22Rv1 (cell line): ENCODE data around the gene SPEF1.

ENCODE experiments used
- ZFX ChIP-seq: fragments of 450-650 bp; IDR thresholded peaks from 2 replicates; pipeline ENCODE4 v1.6.1; 2017; ENCODE audit warnings: antibody characterized with exemption, borderline replicate concordance
- TF ChIP-seq, protein P1 (sequence below): fragments of 450-650 bp; IDR thresholded peaks from 2 replicates; pipeline ENCODE4 v1.5.1; 2017; ENCODE audit warnings: mild to moderate bottlenecking

DNA sequence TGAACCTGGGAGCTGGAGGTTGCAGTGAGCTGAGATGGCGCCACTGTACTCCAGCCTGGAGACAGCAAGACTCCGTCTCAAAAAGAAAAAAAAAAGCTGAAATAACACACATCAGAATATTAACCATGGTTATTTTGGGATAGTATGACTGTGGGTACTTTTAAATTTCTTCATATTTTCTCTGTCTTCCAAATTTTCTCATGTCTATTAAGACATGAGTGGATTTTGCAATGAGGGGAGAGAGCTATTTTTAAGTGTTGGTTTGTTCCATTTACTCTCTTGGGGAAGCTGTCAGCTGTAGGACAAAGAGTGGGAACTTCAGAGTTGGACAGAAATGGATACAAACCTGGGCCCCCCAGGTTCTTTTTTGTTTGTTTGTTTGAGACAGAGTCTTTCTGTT lies 24.0 kb downstream of the SPEF1 start:
- TF ChIP-seq, protein P1, sequence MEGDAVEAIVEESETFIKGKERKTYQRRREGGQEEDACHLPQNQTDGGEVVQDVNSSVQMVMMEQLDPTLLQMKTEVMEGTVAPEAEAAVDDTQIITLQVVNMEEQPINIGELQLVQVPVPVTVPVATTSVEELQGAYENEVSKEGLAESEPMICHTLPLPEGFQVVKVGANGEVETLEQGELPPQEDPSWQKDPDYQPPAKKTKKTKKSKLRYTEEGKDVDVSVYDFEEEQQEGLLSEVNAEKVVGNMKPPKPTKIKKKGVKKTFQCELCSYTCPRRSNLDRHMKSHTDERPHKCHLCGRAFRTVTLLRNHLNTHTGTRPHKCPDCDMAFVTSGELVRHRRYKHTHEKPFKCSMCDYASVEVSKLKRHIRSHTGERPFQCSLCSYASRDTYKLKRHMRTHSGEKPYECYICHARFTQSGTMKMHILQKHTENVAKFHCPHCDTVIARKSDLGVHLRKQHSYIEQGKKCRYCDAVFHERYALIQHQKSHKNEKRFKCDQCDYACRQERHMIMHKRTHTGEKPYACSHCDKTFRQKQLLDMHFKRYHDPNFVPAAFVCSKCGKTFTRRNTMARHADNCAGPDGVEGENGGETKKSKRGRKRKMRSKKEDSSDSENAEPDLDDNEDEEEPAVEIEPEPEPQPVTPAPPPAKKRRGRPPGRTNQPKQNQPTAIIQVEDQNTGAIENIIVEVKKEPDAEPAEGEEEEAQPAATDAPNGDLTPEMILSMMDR, result no peak
- TF ChIP-seq ZFX, result no peak
